Stimulated activated memory B cell treated with anti-CD40 and anti-IgM and Interleukin-4, amounts not matched to agents 10 μg/mL and 1 μg/mL and 100 μg/mL, for 72 hours (primary cell): Measurements from ENCODE around the gene ZNF775.

Experiments used
- ATAC-seq: fragments of 150-1000 bp; cut with Tn5 transposase; 2 replicates; pipeline ENCODE4 v1.10.0; 2021
- H3K27ac Mint-ChIP-seq: one replicate; pipeline ENCODE4 v1.8.0; 2022; ENCODE audit warnings: mild to moderate bottlenecking, mixed read lengths
- H3K27me3 Mint-ChIP-seq: one replicate; pipeline ENCODE4 v1.8.0; 2022; ENCODE audit warnings: mixed read lengths
- H3K36me3 Mint-ChIP-seq: one replicate; pipeline ENCODE4 v1.8.0; 2022; ENCODE audit warnings: mixed read lengths
- H3K4me1 Mint-ChIP-seq: one replicate; pipeline ENCODE4 v1.8.0; 2022; ENCODE audit warnings: mixed read lengths
- H3K4me3 Mint-ChIP-seq: one replicate; pipeline ENCODE4 v1.8.0; 2022; ENCODE audit warnings: mild to moderate bottlenecking, moderate library complexity, mixed read lengths
- H3K9me3 Mint-ChIP-seq: one replicate; pipeline ENCODE4 v1.8.0; 2022; ENCODE audit warnings: mixed read lengths

Gene ZNF775

GRCh38 chr7:150435047-150435389, 55.9 kb downstream of the ZNF775 start:
- Mint-ChIP-seq H3K4me1 (peaks cover 58% of the 10 kb centered on the region), H3K27me3 (no peaks in the 10 kb centered on the region), H3K36me3 (no peaks in the 10 kb centered on the region), H3K27ac (peak overlapping the region; percentile 91), H3K4me3 (no peak overlapping the region), H3K9me3 (peaks cover 2% of the 10 kb centered on the region)
- ATAC-seq = peak; percentile 2

GRCh38 chr7:150435390-150436073, 56.4 kb downstream of the ZNF775 start:
- Mint-ChIP-seq H3K4me1 (peaks cover 57% of the 10 kb centered on the region), H3K4me3 (peak overlapping the region; percentile 52), H3K9me3 (peaks cover 3% of the 10 kb centered on the region), H3K27me3 (no peaks in the 10 kb centered on the region), H3K36me3 (no peaks in the 10 kb centered on the region), H3K27ac (peak overlapping the region; percentile 91)
- peak; percentile 98 for ATAC-seq

- H3K4me1 Mint-ChIP-seq = peaks cover 29% of the 10 kb centered on the region
- H3K9me3 Mint-ChIP-seq = peaks cover 15% of the 10 kb centered on the region
- no peak for ATAC-seq
- peaks cover 25% of the 10 kb centered on the region for H3K36me3 Mint-ChIP-seq
- H3K27me3 Mint-ChIP-seq = no peaks in the 10 kb centered on the region
- no peak overlapping the region for H3K4me3 Mint-ChIP-seq
- H3K27ac Mint-ChIP-seq = no peak overlapping the region
Measured at GRCh38 chr7:150439967-150440366, 60.8 kb downstream of the ZNF775 start.

GRCh38 chr7:150441524-150441923, 62.4 kb downstream of the ZNF775 start:
- peaks cover 15% of the 10 kb centered on the region for H3K9me3 Mint-ChIP-seq
- peaks cover 18% of the 10 kb centered on the region for H3K4me1 Mint-ChIP-seq
- H3K4me3 Mint-ChIP-seq = no peak overlapping the region
- no peaks in the 10 kb centered on the region for H3K27me3 Mint-ChIP-seq
- peaks cover 25% of the 10 kb centered on the region for H3K36me3 Mint-ChIP-seq
- H3K27ac Mint-ChIP-seq = no peak overlapping the region
- no peak for ATAC-seq

- ATAC-seq = no peak
- Mint-ChIP-seq H3K36me3 (peaks cover 25% of the 10 kb centered on the region), H3K4me1 (peaks cover 14% of the 10 kb centered on the region), H3K9me3 (peaks cover 15% of the 10 kb centered on the region), H3K27me3 (no peaks in the 10 kb centered on the region), H3K27ac (no peak overlapping the region), H3K4me3 (no peak overlapping the region)
Measured at GRCh38 chr7:150442811-150443210, 63.7 kb downstream of the ZNF775 start.

GRCh38 chr7:150443793-150444540, 64.8 kb downstream of the ZNF775 start:
- peaks cover 25% of the 10 kb centered on the region for H3K36me3 Mint-ChIP-seq
- no peak overlapping the region for H3K27ac Mint-ChIP-seq
- no peaks in the 10 kb centered on the region for H3K27me3 Mint-ChIP-seq
- peaks cover 15% of the 10 kb centered on the region for H3K9me3 Mint-ChIP-seq
- no peak overlapping the region for H3K4me3 Mint-ChIP-seq
- H3K4me1 Mint-ChIP-seq = peaks cover 24% of the 10 kb centered on the region
- no peak for ATAC-seq

- Mint-ChIP-seq H3K4me3 (no peak overlapping the region), H3K36me3 (peaks cover 25% of the 10 kb centered on the region), H3K27me3 (no peaks in the 10 kb centered on the region), H3K9me3 (peaks cover 14% of the 10 kb centered on the region), H3K27ac (no peak overlapping the region), H3K4me1 (peaks cover 30% of the 10 kb centered on the region)
- ATAC-seq = no peak
Measured at GRCh38 chr7:150444674-150445365, 65.7 kb downstream of the ZNF775 start.

- Mint-ChIP-seq H3K27ac (no peak overlapping the region), H3K4me1 (peaks cover 41% of the 10 kb centered on the region), H3K36me3 (peaks cover 21% of the 10 kb centered on the region), H3K27me3 (peaks cover 11% of the 10 kb centered on the region), H3K9me3 (peaks cover 10% of the 10 kb centered on the region), H3K4me3 (no peak overlapping the region)
- no peak for ATAC-seq
Measured at GRCh38 chr7:150446288-150446938, 67.3 kb downstream of the ZNF775 start.
